Osteoblast (primary cell): ENCODE measurements around the gene HOXB6. TPM values are rescaled to one million over a fixed set of nuclear protein-coding genes. Genes with fewer than 3 reads are reported as not detected.

ENCODE experiments used
- DNase-seq: peaks from one replicate; pipeline ENCODE4 v3.0.0; 2011; ENCODE audit warnings: low spot score, mixed read lengths; ENCODE audit not compliant: insufficient read length; ENCODE audit errors: missing footprints
- H2AFZ ChIP-seq: 2 replicates; pipeline ENCODE4 v1.6.0; 2011; ENCODE audit warnings: mild to moderate bottlenecking, low read length
- H3K27ac ChIP-seq: 2 replicates; pipeline ENCODE4 v1.5.1; 2011; ENCODE audit warnings: mild to moderate bottlenecking, low read depth, low read length, moderate library complexity
- H3K27me3 ChIP-seq: 2 replicates; pipeline ENCODE4 v1.6.0; 2012; ENCODE audit warnings: mild to moderate bottlenecking, control low read depth, inconsistent platforms, low read length, moderate library complexity; ENCODE audit not compliant: insufficient read depth
- H3K36me3 ChIP-seq: 2 replicates; pipeline ENCODE4 v1.5.1; 2011; ENCODE audit warnings: mild to moderate bottlenecking, low read length, control low read depth, moderate library complexity; ENCODE audit not compliant: insufficient read depth
- H3K4me1 ChIP-seq: 2 replicates; pipeline ENCODE4 v1.5.1; 2011; ENCODE audit warnings: mild to moderate bottlenecking, low read length, control low read depth, moderate library complexity; ENCODE audit not compliant: insufficient read depth
- H3K4me2 ChIP-seq: 2 replicates; pipeline ENCODE4 v1.6.0; 2011; ENCODE audit warnings: mild to moderate bottlenecking, low read length; ENCODE audit not compliant: insufficient read depth
- H3K4me3 ChIP-seq: fragments of 200-600 bp; sonication (generic); 3 replicates; pipeline ENCODE4 v1.5.1; 2012; ENCODE audit warnings: mild to moderate bottlenecking, low read length, inconsistent platforms; ENCODE audit not compliant: insufficient read depth
- H3K79me2 ChIP-seq: 2 replicates; pipeline ENCODE4 v1.6.0; 2012; ENCODE audit warnings: mild to moderate bottlenecking, low read length, control low read depth, inconsistent platforms; ENCODE audit not compliant: insufficient read depth
- H3K9me3 ChIP-seq: 2 replicates; pipeline ENCODE4 v1.5.1; 2011; ENCODE audit warnings: low read depth, low read length, control low read depth
- H4K20me1 ChIP-seq: 2 replicates; pipeline ENCODE4 v1.6.0; 2012; ENCODE audit warnings: mild to moderate bottlenecking, low read length, control low read depth; ENCODE audit not compliant: insufficient read depth
- CTCF ChIP-seq: IDR thresholded peaks from 2 replicates; pipeline ENCODE4 v1.5.1; 2011; ENCODE audit warnings: mild to moderate bottlenecking, low read depth, low read length, moderate library complexity; ENCODE audit errors: extremely low read depth
- total RNA-seq: library from RNA; depleted of rRNA; stranded (reverse); fragments of >200 nt; gene quantifications from 2 replicates; pipeline ENCODE4 v1.2.3, GENCODE V29; 2012

Gene HOXB6
- total RNA-seq, 1 donor, result 0.72 TPM

DNA sequence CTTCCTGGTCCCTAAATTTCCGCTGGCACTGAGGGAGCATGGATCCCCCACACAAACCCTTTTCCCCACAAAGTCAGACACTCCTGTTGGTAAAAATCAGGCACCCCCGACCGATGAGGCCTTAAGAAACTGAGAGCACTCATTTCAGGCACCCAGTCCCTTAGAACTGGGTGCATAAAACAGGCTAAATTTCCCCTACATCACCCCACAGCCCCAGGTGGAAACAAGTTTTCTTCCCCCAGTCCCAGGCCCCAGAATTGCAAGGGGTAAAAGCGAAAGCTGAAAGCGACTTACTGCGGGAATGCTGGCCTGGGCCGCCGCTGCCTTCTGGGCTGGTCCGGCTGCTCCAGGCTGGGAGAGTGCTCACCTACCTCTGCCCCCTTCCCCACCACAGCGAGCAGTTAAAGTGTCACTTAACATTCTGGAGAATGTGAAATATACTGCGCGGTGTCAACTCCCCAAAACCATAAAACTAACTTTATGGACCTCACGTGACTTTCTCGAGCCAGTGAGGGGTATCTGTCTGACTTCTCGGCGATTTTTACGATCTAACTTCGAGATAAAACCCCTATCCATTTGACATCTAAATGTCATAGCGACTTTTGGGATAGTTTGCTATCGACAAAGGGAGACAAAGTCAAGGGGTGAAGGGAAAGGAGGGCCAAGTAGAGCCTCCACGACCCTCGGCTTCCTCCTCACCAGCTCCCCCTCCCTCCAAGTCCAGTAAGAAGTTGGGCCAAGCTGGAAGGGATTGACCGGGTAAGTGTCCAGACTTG, 14.8 kb downstream of the HOXB6 start, which contains the start of gene HOXB3:
HOXB3 (minus strand) TSS at position 411 of the 776 bp plus-strand sequence. CDS start 37,767 bp downstream, outside the sequence.
- no peak within 1 kb of the TSS for H2AFZ ChIP-seq
- peaks cover 89% of the 10 kb centered on the region for H3K27me3 ChIP-seq
- no peak for DNase-seq
- TF ChIP-seq CTCF, result no peak
- no peaks in the 10 kb centered on the region for H3K9me3 ChIP-seq
- H3K79me2 ChIP-seq, result no peaks in the 10 kb centered on the region
- H3K4me3 ChIP-seq, result no peak within 1 kb of the TSS
- no peak within 1 kb of the TSS for H3K27ac ChIP-seq
- peaks cover 10% of the 10 kb centered on the region for H3K4me1 ChIP-seq
- H4K20me1 ChIP-seq, result no peaks in the 10 kb centered on the region
- H3K36me3 ChIP-seq, result no peaks in the 10 kb centered on the region
- no peak within 1 kb of the TSS for H3K4me2 ChIP-seq

DNA sequence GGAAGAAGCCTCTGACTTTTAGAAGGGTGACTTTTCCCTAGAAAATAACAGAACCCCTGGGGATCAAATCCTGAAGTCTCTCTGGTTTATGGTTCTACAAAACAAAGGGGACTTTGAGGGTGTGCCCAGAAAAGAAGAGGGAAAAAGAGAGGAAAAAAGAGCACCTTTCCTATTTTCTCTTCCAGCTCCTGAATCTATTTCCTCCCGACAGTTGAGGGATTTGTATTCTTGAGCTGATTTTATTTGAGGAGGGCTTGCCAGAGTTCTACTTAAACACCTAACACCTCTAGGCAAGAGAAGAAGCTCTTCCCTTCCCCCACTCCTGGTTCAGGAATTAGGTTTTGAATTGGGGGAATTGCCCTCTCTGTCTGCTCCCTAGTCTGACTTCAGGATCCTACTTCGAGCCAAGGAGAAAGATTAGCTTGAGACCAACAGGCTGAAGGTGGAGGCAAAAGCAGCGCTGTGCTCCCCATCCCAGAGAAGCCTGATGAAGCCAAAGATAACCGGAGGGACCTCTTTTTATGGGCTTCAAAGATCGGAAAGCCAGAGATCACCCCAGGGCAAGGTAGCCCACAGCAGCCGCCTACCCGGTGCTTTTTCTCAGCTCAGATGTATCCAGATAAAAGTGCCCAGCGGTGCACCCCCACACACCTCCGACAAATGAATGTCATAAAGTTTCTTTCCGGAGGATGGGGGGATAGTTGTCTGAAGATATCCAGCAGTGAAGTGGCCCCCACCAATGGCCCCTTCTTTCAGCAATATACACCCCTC, 15.5 kb downstream of the HOXB6 start:
- no peaks in the 10 kb centered on the region for H3K36me3 ChIP-seq
- H3K27ac ChIP-seq, result no peak overlapping the region
- H3K4me3 ChIP-seq, result no peak overlapping the region
- no peaks in the 10 kb centered on the region for H3K9me3 ChIP-seq
- no peak for TF ChIP-seq CTCF
- H2AFZ ChIP-seq, result no peak overlapping the region
- no peaks in the 10 kb centered on the region for H3K79me2 ChIP-seq
- peaks cover 11% of the 10 kb centered on the region for H3K4me1 ChIP-seq
- no peak for DNase-seq
- H3K27me3 ChIP-seq, result peaks cover 85% of the 10 kb centered on the region
- H4K20me1 ChIP-seq, result no peaks in the 10 kb centered on the region
- H3K4me2 ChIP-seq, result no peak overlapping the region

DNA sequence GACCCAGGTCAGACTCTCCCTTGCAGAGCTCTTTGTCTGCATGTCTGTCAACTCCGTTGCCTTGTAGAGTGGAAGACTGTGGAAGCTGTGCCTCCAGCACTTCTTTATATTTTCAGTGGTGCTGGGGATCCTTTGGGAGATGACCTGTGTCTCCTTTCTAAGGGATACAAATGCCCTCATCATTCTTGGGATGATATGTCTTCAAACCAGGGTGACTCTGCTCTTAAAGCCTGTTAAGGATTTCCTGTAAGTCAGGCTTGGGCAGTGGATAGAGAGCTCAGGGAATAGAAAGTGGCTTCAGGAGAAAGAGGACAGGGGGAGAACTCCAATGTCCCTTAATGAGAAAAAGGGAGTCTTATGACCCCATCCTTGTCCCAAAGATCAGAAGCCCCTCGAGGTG, 16.3 kb downstream of the HOXB6 start:
- Histone ChIP-seq H3K4me3 (no peak overlapping the region), H3K9me3 (no peaks in the 10 kb centered on the region), H4K20me1 (no peaks in the 10 kb centered on the region), H3K27me3 (peaks cover 85% of the 10 kb centered on the region), H3K79me2 (no peaks in the 10 kb centered on the region), H3K36me3 (no peaks in the 10 kb centered on the region), H3K27ac (no peak overlapping the region), H2AFZ (no peak overlapping the region), H3K4me1 (peaks cover 11% of the 10 kb centered on the region), H3K4me2 (no peak overlapping the region)
- DNase-seq, result no peak
- no peak for TF ChIP-seq CTCF

- H4K20me1 ChIP-seq, result no peaks in the 10 kb centered on the region
- peaks cover 85% of the 10 kb centered on the region for H3K27me3 ChIP-seq
- no peaks in the 10 kb centered on the region for H3K36me3 ChIP-seq
- no peak for DNase-seq
- H3K27ac ChIP-seq, result no peak overlapping the region
- no peak overlapping the region for H3K4me2 ChIP-seq
- H3K4me3 ChIP-seq, result no peak overlapping the region
- no peak overlapping the region for H2AFZ ChIP-seq
- TF ChIP-seq CTCF, result no peak
- H3K9me3 ChIP-seq, result no peaks in the 10 kb centered on the region
- H3K79me2 ChIP-seq, result no peaks in the 10 kb centered on the region
- peaks cover 11% of the 10 kb centered on the region for H3K4me1 ChIP-seq
Observed at GRCh38 chr17:48588074-48588415, 16.7 kb downstream of the HOXB6 start.
